Urothelium cell line (cell line): ENCODE results near the gene SLAIN1.

ENCODE experiments used
- DNase-seq: peaks from one replicate; pipeline ENCODE4 v3.0.0; 2011; ENCODE audit warnings: low spot score, mixed read lengths
- FAIRE-seq: peaks from 2 replicates; lab custom pipeline; 2011; peaks lifted over from hg19 to GRCh38; lab: Jason Lieb, UNC

SLAIN1 gene

DNA sequence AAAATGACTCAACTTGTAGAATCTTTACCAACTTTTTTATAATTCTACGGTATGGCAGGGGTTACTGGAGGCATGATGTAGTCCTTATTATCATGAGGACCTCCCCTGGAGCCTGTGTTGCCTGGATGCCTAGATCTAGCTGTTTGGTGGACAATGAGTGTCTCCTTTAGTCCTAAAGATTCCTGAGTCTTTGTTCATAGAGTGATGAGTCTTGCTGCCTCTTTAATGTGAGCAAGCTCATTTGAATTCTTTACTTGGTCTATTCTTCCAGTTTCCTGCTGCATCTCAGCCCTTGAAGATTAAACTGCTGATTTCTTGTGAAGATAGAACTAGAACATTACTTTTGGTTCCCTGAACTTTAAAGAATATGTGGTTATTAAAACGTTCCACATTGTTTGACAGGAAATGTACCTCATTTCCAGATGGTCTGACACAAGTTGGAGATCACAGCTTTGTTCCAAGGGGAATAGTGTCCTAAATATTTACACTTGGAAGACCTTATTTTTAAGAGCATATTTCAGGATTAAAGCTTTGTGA lies 51.9 kb downstream of the SLAIN1 start:
- FAIRE-seq: no peak

DNA sequence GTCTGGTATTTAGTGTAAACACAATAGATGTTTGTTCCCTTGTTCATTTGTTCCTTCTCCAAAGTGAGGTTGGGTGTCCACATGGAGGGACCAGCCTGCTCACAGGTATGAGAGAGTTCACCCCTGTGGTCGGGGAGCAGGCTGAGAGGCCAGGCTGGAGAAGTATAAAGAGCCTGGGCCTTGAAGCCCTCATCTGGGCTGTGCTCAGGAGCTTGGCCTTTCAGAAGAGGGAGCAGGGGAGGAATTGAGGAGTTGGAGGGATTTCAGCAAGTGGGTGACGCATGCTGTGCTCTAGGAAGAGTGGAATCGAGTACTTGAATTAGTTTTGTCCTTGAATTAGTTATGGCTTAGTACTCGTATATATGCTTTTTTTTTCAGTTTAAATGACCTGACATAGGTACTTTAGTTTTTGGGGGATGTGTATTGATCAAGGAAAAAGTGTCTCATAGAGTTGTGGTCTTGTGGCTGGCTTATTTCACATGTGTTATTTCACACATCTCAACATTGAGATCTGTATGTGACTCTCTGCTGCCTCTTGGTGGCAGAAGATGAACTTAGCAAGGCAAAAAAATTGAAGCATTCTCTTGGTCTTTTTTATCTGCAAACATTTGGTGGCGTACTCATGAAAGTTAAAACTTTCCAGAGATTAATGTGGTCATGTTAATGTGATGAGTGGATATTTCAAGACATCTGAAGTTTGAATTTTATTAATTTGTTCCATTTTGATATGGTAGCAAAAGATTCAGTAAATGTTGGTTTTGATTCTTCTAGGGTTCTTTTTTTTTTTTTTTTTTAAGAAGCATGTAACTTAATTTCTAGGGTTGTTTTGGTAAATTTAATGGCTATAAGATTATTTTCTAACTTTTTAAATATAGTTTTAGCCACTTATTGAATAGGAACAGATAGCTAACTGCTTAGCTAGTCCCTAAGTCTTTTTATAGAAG lies 54.3 kb downstream of the SLAIN1 start:
- FAIRE-seq (no peak), DNase-seq (peak; percentile 26)

More for the DNA sequence above, 51.9 kb downstream of the SLAIN1 start:
- DNase-seq: no peak

DNA sequence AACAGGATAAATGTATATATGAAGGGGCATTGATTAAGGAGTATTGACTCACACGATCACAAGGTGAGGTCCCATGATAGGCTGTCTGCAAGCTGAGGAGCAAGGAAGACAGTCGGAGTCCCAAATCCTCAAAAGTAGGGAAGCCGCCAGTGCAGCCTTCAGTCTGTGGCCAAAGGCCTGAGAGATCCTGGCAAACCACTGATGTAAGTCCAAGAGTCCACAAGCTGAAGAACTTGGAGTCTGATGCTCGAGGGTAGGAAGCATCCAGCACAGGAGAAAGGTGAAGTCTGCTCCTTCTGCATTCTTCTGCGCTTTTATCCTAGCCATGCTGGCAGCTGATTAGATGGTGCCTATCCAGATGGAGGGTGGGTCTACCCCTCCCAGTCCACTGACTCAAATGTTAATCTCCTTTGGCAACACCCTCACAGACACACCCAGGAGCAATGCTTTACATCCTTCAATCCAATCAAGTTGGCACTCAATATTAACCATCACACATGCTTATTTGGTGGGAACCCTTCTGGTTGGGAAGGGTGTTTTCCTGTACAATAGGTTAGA lies 55.1 kb downstream of the SLAIN1 start:
- FAIRE-seq: no peak
- DNase-seq: no peak

DNA sequence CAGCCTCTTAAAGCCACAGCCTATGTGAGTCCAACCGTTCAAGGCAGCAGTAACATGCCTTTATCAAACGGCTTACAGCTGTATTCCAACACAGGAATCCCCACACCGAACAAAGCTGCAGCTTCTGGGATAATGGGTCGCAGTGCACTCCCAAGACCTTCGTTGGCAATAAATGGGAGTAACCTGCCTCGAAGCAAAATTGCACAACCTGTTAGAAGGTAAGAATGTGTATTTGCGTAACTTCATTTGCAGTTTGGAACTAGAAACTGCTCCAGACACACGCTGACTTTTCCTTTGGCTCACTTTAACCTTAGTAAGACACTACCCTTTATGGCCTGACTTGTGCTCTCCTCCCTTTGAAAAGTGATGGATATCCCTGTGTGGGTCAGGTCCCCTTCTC lies 63.4 kb downstream of the SLAIN1 start:
- no peak for FAIRE-seq
- DNase-seq: no peak

DNA sequence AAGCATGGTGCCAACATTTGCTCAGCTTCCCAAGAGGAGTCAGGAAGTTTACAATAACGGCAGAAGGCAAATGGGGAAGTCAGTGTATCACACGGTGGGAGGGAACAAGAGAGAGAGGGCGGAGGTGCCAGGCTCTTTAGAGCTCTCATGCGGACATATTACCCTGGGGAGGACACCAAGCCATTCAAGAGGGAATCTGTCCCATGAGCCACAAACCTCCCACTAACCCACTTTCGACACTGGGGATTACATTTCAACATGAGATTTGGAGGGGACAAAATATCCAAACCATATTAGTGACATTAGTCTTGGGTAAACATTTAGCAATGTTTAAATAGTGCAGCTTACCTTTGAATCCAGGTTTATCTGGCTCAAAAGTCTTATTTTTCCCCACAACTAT lies 69.9 kb downstream of the SLAIN1 start:
- DNase-seq (no peak), FAIRE-seq (no peak)

DNA sequence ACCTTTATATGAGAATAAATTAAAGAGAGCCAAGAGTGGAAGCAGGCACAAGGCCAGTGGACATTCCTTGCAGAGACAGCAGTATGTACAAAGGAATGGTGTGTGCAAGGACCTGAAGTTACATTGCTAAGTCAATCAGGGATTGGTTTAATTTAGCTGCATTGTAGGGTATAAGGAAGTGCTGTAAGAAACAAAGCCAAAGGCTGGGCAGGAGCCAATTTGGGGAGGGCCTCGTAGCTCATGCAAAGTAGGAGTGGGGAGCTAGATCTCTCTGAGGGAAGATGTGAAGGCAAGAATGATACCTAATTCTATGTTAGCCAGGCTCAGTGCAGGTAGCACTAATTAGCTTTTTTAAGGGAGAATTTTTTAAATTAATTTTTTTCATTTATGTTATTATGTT lies 76.7 kb downstream of the SLAIN1 start:
- no peak for FAIRE-seq
- no peak for DNase-seq

DNA sequence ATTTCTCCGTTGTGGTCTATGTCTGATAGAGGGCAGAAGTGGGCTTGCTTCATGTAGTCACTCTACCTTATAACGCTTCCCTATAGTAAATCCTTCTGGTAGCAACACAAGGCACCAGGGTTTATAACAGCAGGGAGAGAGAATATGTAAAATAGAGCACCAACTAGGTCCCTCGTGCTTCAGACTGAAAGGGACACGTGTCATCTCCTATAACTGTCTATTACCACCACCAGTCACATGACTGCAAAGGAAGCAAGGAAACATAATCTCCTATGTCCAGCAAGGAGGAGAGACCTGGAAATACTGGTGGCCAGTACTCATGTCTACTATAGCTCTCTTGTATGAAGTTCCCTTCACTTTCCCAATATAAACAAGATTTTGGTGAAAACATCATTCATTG lies 79.2 kb downstream of the SLAIN1 start:
- DNase-seq (no peak), FAIRE-seq (no peak)

DNA sequence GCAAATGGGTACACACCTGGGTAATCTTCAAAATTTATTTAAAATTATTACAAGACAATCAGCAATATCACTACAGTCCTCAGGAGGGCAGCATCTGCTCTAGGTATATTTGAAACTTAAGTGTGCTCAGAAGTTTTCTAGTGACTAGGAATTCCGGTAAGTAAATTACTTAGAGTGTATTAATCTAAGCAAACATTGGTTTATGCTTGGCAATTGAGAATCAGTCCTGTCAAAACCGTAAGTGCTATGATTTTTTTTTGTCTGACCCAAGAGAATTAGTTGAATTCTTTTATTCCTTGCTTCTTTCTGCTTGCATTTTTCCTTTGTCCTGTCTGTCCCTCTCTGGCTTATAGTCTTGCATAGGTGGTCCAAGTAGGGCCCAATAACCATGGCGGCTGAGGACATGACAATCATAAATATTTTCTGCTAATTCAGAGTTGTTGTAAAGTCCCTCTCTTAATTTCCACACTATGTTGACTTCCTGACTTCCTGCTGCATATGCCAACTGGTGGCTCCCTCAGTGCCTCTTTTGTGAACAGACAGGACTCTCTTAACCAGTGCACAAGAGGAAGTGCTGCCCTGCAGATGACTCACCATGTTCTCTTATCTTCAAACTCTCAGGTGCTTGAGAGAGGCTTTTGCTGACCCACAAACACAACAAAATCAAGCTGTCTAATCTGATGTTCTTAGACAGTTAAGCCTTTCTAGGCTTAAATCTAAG lies 82.2 kb downstream of the SLAIN1 start:
- peak; percentile 33 for DNase-seq
- FAIRE-seq: no peak

DNA sequence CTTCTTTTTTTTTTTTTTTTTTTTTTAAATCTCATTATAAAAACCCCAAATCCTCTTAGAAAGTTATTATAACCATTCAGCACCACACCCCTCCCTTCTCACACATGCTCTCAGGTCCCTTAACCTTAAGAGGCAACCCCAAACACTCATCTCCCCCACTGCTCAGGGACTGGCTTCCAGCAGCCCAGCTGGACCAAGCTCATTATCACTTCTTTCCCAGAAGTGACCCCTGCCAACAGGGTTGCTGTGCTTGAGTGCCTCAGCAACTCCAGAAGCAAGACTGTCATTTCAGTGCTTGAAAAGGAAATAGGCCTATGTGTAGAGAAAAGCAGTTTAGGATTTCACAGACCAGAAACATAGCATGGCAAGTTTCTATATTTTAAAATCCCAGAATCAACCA lies 84.3 kb downstream of the SLAIN1 start:
- FAIRE-seq: no peak
- no peak for DNase-seq

DNA sequence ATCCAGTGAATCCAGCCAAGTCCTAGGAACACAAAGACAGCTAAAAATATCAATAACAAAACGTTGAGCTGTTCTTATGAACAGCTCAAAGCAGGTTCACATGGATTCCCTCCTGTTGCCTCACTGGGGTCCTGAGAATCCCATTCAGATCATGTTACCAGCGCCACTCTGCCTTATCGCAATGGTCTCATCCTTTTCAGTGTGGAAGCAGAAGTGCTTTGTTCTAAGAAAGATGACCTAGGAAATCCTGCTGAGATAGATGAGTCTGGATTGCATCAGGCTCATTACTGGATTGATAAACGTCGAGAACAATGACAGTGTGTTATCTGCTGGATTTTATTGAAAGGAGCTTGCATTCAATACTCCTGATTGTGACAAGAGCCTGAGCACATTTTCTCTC lies 87.0 kb downstream of the SLAIN1 start:
- FAIRE-seq: no peak
- DNase-seq: no peak

DNA sequence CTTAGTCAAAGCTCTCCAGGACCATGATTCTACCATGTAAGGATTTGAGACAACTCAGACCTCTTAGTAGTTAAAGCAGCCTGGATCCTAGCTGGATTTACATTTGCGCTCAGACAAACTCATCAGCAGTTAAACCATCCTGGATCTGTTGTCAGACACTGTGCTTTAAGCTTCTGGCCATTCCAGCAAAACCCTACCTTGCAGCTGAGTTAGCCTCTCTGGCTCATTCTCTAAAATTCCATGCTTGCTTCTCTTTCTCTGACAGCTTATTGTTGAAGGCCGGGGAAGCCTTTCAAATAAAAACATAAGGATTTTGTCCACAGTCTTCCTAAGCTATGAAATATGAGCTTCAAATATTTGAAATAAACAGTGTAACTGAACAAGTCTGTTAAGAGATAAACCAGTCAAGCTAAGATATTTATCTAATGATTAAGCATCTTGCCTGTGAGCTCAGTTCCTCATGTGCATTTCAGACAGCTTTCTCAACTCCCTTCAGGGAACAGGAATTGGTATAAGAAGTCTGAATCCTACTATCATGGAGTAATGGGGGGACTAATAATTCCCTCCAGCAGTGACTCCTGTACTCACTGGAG lies 89.3 kb downstream of the SLAIN1 start:
- no peak for FAIRE-seq

DNA sequence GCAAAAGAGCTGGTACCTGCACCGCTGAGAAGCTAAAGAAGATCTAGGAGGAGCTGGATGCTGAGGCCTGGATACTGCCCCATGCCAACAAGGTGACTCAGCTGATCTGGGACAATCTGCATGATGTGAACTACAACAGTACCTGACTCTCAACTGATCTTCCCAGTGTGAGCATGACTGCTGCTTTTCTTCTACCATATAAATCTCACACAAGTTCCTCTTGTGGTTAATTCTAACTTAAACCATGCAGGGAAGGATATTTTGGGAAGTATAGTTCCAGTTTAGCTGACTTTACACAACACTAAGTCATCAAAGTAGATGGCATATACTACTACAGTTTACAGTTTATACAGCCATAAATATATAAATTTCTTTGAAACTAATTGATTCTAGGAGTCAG lies 91.9 kb downstream of the SLAIN1 start:
- DNase-seq (no peak), FAIRE-seq (no peak)

More for the DNA sequence above, 89.3 kb downstream of the SLAIN1 start:
- no peak for DNase-seq

DNA sequence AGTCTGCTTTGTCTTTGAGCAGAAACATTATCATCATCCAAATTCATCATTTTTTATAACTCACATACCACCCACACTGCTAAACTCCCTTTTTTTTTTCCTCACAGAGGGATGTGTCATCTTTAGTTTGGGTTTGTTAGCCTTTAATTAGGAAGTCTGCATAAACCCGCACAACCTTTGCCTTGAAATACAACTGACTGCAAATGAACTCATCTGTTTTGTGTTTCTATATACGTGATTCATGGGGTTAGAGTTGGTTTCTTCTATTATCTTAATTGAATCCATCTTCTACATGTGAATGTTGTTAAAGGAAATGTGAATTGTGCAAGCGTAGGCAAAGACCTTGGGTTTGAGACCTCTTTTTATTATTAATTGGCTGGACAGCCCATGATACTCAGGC lies 102.7 kb downstream of the SLAIN1 start:
- no peak for DNase-seq
- FAIRE-seq: no peak

DNA sequence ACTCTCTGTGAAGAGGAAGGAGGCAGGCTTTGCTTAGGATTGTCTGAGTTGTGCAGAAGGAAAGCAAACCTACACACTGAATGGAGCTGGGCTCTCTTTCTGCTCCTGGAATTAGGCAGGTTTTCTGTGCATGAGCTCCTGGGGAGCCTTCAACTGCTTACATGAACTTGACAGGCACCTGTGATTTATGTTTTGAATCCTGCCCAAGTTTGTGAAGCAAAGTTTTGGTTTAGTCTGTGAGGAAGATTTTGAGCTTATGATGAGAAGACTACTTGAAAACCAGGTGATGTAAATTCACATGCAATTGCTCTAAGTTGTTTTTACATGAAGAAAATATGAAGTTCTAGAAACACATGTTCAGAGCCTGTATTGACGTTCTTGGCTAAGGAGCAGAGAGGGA lies 109.0 kb downstream of the SLAIN1 start:
- DNase-seq (no peak), FAIRE-seq (no peak)

DNA sequence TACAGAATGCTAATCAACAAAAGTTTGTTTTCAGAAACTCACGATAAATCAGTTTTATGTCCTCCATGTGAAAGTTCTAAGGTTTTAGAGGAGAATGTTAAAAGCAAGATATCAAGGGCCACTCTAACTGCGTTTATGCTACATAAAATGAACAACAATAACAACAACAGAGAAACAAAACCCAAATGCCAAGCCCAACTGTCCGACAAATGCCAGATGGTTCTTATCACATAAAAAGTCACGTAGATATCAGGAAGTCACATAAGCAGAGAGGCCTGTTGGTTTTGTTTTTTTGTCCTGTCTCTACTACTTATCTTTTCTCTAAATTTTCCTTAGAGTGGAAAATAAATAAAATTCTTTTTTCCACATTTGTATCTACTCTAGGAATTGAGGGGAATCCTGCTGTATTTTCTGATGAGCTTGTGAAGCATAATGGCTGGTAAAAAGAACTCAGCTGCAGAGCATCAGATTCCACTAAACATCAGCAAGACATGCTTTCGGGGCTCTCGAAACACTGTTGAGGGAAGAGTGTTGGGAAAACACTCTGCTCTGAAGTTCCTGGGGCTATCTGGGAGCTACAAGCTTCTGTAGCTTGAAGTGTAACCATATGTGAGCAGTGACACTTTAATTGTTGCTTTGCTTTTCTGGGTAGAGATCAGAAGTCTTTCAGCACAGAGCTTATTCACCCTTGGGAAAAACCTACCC lies 110.1 kb downstream of the SLAIN1 start:
- FAIRE-seq: no peak
- DNase-seq: no peak

DNA sequence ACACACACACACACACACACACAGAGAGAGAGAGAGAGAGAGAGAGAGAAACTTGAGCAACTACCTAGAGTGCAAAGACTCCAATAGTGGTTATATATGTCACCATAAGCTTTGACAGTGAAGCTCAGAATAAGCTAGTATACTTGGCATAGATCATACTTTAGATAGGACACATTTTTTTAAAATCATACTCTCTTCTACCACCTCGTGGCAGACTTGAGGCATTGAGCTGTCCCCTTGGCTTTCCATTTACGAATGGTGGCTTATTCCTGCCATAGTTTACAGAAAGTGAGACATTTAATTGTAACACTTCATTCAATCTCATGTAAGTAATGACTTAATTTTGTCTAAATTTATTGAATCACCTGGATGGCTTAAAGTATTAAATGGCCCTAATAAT lies 112.9 kb downstream of the SLAIN1 start:
- DNase-seq (peak; percentile 3), FAIRE-seq (no peak)

DNA sequence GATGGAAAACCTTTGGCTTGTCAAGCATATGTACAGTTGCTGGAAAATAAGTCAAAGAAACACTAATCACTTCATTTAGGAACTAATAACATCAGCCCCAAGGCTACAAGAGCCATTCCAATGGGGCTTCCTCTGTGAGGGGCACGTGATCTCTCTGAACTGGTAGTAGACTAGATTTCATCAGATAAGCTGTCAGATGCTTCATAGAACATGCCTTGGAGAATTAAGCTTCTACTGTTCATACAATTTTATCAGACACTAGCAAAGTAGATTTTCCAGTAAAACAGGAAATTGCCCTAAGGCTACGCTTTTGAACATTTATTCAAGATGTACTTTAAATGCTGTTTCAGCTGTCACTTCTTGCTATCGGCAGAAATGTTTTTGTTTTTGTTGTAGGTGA lies 113.4 kb downstream of the SLAIN1 start:
- no peak for DNase-seq
- no peak for FAIRE-seq

DNA sequence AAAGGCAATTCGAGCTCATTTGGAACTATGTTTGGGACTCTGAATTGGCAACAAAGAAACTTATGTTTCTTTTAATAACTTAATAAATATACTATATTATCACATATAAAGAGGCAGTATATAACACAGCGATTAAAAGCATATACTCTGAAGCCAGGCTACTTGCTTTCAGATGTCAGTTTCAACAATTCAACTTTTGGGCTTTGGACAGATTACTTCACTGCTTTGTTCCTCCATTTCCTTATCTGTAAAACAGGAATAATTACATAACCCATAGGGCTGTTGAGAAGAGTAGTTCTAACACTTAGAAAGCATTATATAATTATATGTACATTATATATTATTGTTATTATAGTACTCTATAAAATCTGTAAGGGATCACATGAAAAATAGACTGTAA lies 113.9 kb downstream of the SLAIN1 start:
- FAIRE-seq (no peak), DNase-seq (no peak)

DNA sequence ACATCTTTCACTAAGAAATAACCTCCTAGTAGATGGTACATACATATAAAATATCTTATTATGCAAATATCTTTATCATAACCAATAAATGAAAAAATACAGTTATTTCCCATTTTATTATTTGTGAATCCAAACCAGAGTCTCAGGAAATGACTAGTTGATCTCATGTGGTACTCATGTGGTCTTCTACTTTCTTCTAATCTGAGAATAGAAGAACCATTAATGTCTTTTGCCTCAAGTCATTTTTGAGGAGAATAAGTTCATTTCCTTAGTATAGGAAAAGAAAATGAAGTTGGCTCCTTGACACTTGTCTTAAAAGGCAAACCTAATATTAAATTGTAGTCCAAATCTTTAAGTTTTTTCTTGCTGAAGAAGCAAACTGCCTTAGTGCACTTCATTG lies 114.5 kb downstream of the SLAIN1 start:
- no peak for DNase-seq
- FAIRE-seq: no peak
